Glutamatergic neuron (in vitro differentiated cells): ENCODE data around the gene DDT. TPM values are rescaled to one million over a fixed set of nuclear protein-coding genes. Genes with fewer than 3 reads are reported as not detected.
"Not testable (repeated sequence)": the region's sequence is repeated elsewhere in the genome, so short reads cannot be mapped to it uniquely, and the experiment has no call there.

ENCODE experiments used
- DNase-seq: peaks from one replicate; pipeline ENCODE4 v3.0.0; 2022
- H3K27ac Mint-ChIP-seq: one replicate; pipeline ENCODE4 v1.8.0; 2020; ENCODE audit warnings: mild to moderate bottlenecking, mixed read lengths, inconsistent platforms; ENCODE audit not compliant: unreplicated experiment
- H3K27me3 Mint-ChIP-seq: one replicate; pipeline ENCODE4 v1.8.0; 2020; ENCODE audit warnings: mild to moderate bottlenecking, moderate library complexity, mixed read lengths, inconsistent platforms; ENCODE audit not compliant: unreplicated experiment
- H3K36me3 Mint-ChIP-seq: one replicate; pipeline ENCODE4 v1.8.0; 2020; ENCODE audit warnings: mild to moderate bottlenecking, mixed read lengths, inconsistent platforms; ENCODE audit not compliant: unreplicated experiment
- H3K4me1 Mint-ChIP-seq: one replicate; pipeline ENCODE4 v1.8.0; 2020; ENCODE audit warnings: mild to moderate bottlenecking, low read depth, mixed read lengths, inconsistent platforms; ENCODE audit not compliant: unreplicated experiment
- H3K4me3 Mint-ChIP-seq: one replicate; pipeline ENCODE4 v1.8.0; 2020; ENCODE audit warnings: mild to moderate bottlenecking, mixed read lengths, inconsistent platforms; ENCODE audit not compliant: unreplicated experiment
- H3K9me3 Mint-ChIP-seq: one replicate; pipeline ENCODE4 v1.8.0; 2020; ENCODE audit warnings: mild to moderate bottlenecking, moderate library complexity, mixed read lengths, inconsistent platforms; ENCODE audit not compliant: unreplicated experiment
- total RNA-seq: library from RNA; stranded (reverse); fragmentation: NEBNext Ultra II Directional; extraction: Animal tissue kit (Norgen Biotek cat#: 25700); gene quantifications from one replicate; pipeline ENCODE4 v1.2.1, GENCODE V29; 2021; ENCODE audit not compliant: unreplicated experiment
- TF ChIP-seq, protein P1 (sequence below): fragments of 200-600 bp; sonication (generic); IDR thresholded peaks from one replicate; pipeline ENCODE4 v1.5.0; 2021; ENCODE audit not compliant: partially characterized antibody, unreplicated experiment

DDT gene
- total RNA-seq, 1 donor from 2014 or later, result 95.9 TPM

DNA sequence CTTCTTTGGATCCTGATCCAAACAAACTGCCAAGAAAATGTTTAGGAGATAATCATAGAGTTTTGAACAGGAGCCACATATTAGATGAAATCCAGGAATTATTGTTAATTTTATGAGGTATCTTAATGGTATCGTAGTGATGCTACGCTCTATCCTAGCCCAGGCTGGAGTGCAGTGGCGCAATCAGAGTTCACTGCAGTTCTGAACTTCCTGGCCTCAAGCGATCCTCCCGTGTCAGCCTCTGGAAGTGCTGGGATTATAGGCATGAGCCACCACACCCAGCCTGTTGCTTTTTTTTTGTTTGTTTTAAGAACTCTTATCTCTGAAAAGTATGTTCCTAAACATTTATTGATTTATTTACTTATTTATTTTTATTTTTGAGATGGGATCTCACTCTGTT is 28.6 kb upstream of the DDT start:
- peaks cover 16% of the 10 kb centered on the region for H3K27me3 Mint-ChIP-seq
- DNase-seq, result no peak
- H3K27ac Mint-ChIP-seq, result no peak overlapping the region
- H3K36me3 Mint-ChIP-seq, result no peaks in the 10 kb centered on the region
- TF ChIP-seq, protein P1, sequence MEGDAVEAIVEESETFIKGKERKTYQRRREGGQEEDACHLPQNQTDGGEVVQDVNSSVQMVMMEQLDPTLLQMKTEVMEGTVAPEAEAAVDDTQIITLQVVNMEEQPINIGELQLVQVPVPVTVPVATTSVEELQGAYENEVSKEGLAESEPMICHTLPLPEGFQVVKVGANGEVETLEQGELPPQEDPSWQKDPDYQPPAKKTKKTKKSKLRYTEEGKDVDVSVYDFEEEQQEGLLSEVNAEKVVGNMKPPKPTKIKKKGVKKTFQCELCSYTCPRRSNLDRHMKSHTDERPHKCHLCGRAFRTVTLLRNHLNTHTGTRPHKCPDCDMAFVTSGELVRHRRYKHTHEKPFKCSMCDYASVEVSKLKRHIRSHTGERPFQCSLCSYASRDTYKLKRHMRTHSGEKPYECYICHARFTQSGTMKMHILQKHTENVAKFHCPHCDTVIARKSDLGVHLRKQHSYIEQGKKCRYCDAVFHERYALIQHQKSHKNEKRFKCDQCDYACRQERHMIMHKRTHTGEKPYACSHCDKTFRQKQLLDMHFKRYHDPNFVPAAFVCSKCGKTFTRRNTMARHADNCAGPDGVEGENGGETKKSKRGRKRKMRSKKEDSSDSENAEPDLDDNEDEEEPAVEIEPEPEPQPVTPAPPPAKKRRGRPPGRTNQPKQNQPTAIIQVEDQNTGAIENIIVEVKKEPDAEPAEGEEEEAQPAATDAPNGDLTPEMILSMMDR, result no peak
- no peak overlapping the region for H3K4me3 Mint-ChIP-seq
- no peaks in the 10 kb centered on the region for H3K9me3 Mint-ChIP-seq
- peaks cover 7% of the 10 kb centered on the region for H3K4me1 Mint-ChIP-seq

DNA sequence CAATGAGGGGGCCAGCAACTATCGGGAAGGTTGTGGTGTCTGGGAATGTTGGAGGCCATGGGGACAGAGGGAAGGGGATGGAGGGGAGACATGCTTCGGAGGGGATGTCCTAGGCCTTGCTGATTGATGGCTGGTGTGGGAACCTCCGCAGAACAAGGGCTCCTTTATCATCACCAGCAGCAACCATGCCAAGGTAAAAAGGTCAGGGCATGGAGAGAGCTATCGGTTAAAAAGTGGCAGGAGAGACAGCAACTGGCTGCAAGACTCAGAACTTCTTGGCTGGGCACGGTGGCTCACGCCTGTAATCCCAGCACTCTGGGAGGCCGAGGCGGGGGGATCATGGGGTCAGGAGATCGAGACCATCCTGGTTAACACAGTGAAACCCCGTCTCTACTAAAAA is 28.0 kb upstream of the DDT start:
- Mint-ChIP-seq H3K27me3 (peaks cover 16% of the 10 kb centered on the region), H3K27ac (no peak overlapping the region), H3K36me3 (no peaks in the 10 kb centered on the region), H3K9me3 (no peaks in the 10 kb centered on the region), H3K4me3 (no peak overlapping the region), H3K4me1 (peaks cover 7% of the 10 kb centered on the region)
- TF ChIP-seq, protein P1, result no peak
- no peak for DNase-seq

DNA sequence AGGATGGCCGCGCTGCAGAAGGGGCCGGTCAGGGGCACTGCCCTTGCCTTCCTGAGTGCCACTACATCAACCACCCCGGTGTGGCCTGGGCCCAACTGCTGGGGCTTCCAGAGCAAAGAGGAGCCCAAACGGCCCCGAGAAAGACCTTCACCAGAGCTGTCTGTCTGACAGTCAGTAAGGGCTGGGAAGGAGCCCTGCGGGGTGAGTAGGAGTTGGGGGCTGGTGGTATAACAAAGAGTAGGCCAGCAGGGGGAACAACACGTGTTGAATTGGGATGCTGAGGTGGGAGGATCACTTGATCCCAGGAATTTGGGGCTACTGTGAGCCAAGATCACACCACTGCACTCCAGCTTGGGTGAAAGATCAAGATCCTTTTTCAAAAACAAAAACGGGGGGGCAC is 27.1 kb upstream of the DDT start:
- Mint-ChIP-seq H3K27me3 (peaks cover 16% of the 10 kb centered on the region), H3K4me3 (no peak overlapping the region), H3K36me3 (no peaks in the 10 kb centered on the region), H3K27ac (no peak overlapping the region), H3K9me3 (no peaks in the 10 kb centered on the region), H3K4me1 (peaks cover 7% of the 10 kb centered on the region)
- TF ChIP-seq, protein P1, result no peak
- no peak for DNase-seq

DNA sequence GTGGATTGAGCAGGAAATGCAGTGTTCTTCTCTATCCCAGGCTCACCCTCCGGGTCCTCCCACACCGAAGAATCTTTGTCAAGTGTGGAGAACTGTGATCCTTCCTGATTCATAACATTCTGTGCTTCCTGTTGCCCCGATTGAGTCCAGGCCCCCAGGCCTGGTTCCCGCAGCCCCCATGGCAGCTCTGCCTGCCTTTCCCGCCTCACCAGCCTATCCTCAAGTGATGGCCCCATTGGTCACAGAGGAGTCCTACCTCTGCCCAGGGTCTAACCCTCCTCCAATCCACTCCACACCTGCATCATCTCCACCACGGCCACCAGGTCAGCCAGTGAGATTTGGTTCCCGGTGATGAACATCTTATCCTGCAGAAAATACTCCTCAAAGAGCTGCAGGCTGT is 25.5 kb upstream of the DDT start:
- not testable (repeated sequence) for DNase-seq, H3K27ac Mint-ChIP-seq, H3K4me1 Mint-ChIP-seq, H3K36me3 Mint-ChIP-seq, H3K9me3 Mint-ChIP-seq, H3K4me3 Mint-ChIP-seq
- H3K27me3 Mint-ChIP-seq, result peaks cover 16% of the 10 kb centered on the region

DNA sequence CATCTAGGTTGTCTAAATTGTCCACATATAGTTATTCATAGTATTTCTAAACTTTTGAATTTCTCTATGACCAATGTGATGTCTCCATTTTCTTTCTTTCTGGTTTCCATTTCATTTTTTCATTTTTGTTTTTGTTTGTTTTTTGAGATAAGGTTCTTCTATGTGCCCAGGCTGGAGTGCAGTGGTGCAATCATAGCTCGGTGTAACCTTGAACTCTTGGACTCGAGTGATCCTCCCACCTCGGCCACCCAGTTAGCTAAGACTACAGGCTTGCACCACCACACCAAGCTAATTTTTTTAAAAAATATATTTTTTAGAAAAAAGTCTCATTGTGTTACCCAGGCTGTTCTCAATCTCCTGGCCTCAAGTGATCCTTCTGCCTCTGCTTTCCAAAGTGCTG is 22.9 kb upstream of the DDT start:
- Mint-ChIP-seq H3K36me3 (no peaks in the 10 kb centered on the region), H3K4me3 (no peak overlapping the region), H3K27ac (no peak overlapping the region), H3K4me1 (no peaks in the 10 kb centered on the region), H3K9me3 (no peaks in the 10 kb centered on the region), H3K27me3 (peaks cover 7% of the 10 kb centered on the region)
- no peak for DNase-seq
- TF ChIP-seq, protein P1, result no peak

DNA sequence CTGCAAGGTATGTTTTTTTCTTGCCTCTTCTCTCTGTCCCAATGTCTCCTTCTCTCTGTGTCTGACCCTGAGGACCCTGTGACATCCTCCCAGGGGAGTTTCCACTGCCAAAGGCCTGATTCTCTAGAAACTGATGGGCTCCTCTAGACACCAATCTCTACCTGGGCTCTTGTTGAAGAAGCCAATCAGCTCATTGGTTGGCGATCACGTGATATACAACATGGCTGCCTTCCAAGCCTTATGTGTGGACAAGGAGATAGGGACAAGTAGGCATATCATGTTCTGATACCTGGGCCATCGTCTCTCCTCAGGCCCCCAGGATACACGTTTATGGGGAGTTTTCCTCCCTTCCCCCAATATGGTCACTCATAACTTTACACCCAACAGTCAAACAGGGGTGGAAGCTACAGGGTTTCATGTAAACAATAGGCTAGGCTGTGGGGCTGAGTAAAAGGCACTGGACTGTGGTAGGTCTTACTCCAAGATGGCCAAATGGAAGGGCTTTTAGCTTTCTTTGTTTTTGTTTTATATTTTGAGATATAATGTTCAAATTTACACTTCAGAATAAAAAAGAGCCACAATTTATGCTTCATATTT is 19.4 kb upstream of the DDT start:
- not testable (repeated sequence) for H3K4me3 Mint-ChIP-seq, H3K9me3 Mint-ChIP-seq, H3K27me3 Mint-ChIP-seq, H3K36me3 Mint-ChIP-seq, H3K27ac Mint-ChIP-seq, DNase-seq, H3K4me1 Mint-ChIP-seq

DNA sequence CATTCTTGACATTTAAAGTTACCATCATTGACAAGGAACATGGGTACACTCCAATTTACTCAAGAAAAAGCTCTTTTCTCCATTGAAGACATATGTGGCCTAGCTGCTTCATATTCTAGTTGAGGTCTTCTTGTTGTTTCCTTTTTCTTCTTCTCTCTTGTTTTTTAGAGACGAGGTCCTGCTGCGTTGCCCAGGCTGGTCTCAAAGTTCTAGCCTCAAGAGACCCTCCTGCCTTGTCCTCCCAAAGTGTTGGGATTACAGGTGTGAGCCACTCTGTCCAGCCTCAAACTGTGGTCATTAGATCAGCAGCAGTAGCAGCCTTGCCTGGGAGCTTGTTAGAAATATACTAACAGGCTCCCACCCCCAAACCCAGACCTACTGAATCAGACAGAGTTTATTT is 18.8 kb upstream of the DDT start:
- H3K4me3 Mint-ChIP-seq, H3K9me3 Mint-ChIP-seq, H3K4me1 Mint-ChIP-seq, H3K27me3 Mint-ChIP-seq, H3K36me3 Mint-ChIP-seq, DNase-seq, H3K27ac Mint-ChIP-seq: not testable (repeated sequence)

DNA sequence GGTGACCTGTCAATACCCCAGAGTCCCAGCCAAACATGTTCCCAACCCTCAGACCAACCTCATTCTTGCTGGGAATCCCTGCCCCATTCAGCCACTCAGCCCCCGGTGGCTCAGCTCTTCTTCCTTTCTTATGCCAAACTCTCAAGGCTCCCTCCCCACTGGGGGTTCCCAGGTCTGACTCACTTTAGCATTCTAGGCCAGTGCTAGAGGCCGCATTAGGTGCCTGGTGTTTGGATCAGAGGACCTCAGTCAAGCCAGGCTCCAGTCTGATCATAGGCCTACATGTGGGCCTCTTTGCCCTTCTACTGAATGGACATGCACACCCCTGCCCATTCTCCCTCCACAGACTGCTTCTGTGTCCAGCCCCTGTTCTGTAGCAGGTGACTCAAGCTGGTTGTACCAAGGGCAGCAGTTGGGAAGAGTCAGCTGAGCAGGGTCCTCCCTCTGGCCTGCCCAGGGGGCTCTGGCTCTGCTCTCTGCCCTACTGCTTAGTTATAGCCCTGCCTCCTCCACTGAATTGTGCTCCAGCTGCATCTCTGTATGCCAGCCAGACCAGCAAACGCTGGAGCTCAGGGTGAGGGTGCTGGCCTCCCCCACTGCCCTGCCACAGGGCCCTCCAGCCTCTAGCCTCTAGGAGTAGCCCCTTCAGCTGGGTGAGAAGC is 15.5 kb upstream of the DDT start:
- DNase-seq, result not testable (repeated sequence)

More for the DNA sequence above, 15.5 kb upstream of the DDT start:
- H3K36me3 Mint-ChIP-seq, H3K4me3 Mint-ChIP-seq, H3K9me3 Mint-ChIP-seq, H3K27me3 Mint-ChIP-seq, H3K27ac Mint-ChIP-seq, H3K4me1 Mint-ChIP-seq: not testable (repeated sequence)
